ENCODE data around the gene VWC2.

VWC2 gene

GRCh38 chr7:49892481-49892880, 119.0 kb downstream of the VWC2 start:
- ATAC-seq (replicated peaks) = no peak
- no peaks in the 10 kb centered on the region for H3K4me1 Mint-ChIP-seq

GRCh38 chr7:49893131-49893530, 119.7 kb downstream of the VWC2 start:
- H3K9me3 Mint-ChIP-seq = peaks cover 0 to 7% of the 10 kb centered on the region in 2 donors
- H3K27ac Mint-ChIP-seq = no peak overlapping the region
- peaks cover 0 to 6% of the 10 kb centered on the region in 2 donors for H3K27me3 Mint-ChIP-seq
- no peak overlapping the region for H3K4me3 Mint-ChIP-seq
- no peaks in the 10 kb centered on the region for H3K4me1 Mint-ChIP-seq
- ATAC-seq (replicated peaks) (no peak), DNase-seq (no peak)
- no peaks in the 10 kb centered on the region for H3K36me3 Mint-ChIP-seq

More at GRCh38 chr7:49892481-49892880, 119.0 kb downstream of the VWC2 start:
- Mint-ChIP-seq H3K27ac (no peak overlapping the region), H3K36me3 (no peaks in the 10 kb centered on the region), H3K27me3 (peaks cover 0 to 6% of the 10 kb centered on the region in 2 donors), H3K4me3 (no peak overlapping the region), H3K9me3 (peaks cover 0 to 7% of the 10 kb centered on the region in 2 donors)
- DNase-seq = no peak

DNA sequence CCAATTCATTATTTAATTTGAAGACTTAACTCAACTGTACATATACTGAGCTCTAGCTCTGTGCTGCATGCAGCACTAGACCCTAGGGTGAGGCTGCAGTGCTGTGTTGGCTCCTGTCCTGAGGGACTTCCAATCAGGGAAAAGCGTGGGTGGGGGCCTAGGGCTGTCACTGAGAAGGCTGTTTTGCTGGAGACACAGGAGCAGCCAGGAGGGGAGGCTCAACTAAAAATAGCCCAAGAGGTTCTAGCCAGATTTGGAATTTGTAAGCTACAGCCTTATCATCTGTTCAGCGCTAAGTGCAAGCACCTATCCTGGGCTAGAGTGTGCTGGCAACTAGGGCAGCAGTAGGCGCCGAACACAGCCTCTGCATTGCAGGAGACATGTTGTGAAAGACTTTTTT, 121.1 kb downstream of the VWC2 start:
- DNase-seq (no peak), ATAC-seq (replicated peaks) (no peak)
- no peak overlapping the region for H3K4me3 Mint-ChIP-seq
- peaks cover 0 to 7% of the 10 kb centered on the region in 2 donors for H3K9me3 Mint-ChIP-seq
- no peaks in the 10 kb centered on the region for H3K36me3 Mint-ChIP-seq
- H3K27me3 Mint-ChIP-seq = peaks cover 0 to 6% of the 10 kb centered on the region in 2 donors
- no peaks in the 10 kb centered on the region for H3K4me1 Mint-ChIP-seq
- no peak overlapping the region for H3K27ac Mint-ChIP-seq

DNA sequence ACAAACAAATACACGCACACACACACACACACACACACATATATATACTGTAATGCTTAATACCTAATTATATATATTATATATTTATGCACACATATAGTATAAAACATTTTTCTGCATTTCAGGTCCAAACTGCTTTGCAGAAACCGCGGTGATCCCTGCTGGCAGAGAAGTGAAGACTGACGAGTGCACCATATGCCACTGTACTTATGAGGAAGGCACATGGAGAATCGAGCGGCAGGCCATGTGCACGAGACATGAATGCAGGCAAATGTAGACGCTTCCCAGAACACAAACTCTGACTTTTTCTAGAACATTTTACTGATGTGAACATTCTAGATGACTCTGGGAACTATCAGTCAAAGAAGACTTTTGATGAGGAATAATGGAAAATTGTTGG, 138.5 kb downstream of the VWC2 start:
- DNase-seq (no peak), ATAC-seq (replicated peaks) (no peak)
- Mint-ChIP-seq H3K27ac (no peak overlapping the region), H3K36me3 (no peaks in the 10 kb centered on the region), H3K9me3 (peaks cover 0 to 4% of the 10 kb centered on the region in 2 donors), H3K27me3 (peaks cover 0 to 7% of the 10 kb centered on the region in 2 donors), H3K4me1 (no peaks in the 10 kb centered on the region), H3K4me3 (no peak overlapping the region)

DNA sequence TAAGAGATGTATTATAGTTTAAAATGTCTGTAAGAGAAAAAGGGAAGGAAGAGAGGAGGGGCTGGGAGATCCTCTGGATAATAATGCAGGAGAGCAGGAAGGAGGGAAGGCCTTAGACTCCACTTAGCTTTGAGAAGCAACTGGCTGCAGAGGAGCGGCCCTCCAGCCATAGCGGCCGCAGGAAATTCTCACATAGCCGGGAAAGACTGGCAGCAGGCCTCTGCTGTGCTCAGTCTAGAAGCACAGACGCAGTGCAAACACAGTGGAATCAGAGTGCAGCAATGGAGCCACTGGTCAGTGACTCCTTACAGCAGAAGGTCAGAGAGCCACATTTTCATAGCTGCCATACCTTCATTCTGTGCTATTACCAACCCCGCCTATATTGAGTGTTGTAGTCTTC, 153.3 kb downstream of the VWC2 start:
- Mint-ChIP-seq H3K36me3 (peaks cover 0 to 3% of the 10 kb centered on the region in 2 donors), H3K4me3 (no peak overlapping the region), H3K27ac (no peak overlapping the region), H3K27me3 (no peaks in the 10 kb centered on the region), H3K9me3 (peaks cover under 1 to 11% of the 10 kb centered on the region in 2 donors), H3K4me1 (no peaks in the 10 kb centered on the region)
- ATAC-seq (replicated peaks) (no peak), DNase-seq (no peak)

DNA sequence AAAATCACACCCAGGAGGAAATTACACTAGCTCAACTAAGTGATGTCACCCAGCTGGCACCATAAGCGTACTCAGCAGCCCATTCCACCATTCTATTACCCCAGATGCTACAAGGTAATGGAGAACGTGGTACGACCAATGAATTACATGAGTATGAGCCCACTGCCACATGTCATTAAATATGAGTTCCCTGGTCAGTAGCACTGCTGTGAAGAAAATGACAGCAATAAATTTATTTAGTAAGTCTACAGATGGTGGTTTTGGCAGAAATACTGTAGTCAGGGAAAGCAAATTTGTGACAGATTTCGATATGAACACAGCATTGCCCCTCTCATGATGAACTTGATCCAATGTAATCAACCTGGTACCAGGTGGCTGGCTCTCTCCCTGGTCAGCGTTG, 154.2 kb downstream of the VWC2 start:
- no peaks in the 10 kb centered on the region for H3K4me1 Mint-ChIP-seq
- H3K27me3 Mint-ChIP-seq = no peaks in the 10 kb centered on the region
- H3K4me3 Mint-ChIP-seq = no peak overlapping the region
- DNase-seq (no peak), ATAC-seq (replicated peaks) (no peak)
- H3K9me3 Mint-ChIP-seq = peaks cover 8 to 16% of the 10 kb centered on the region in 2 donors
- no peak overlapping the region for H3K27ac Mint-ChIP-seq
- H3K36me3 Mint-ChIP-seq = peaks cover 0 to 3% of the 10 kb centered on the region in 2 donors

DNA sequence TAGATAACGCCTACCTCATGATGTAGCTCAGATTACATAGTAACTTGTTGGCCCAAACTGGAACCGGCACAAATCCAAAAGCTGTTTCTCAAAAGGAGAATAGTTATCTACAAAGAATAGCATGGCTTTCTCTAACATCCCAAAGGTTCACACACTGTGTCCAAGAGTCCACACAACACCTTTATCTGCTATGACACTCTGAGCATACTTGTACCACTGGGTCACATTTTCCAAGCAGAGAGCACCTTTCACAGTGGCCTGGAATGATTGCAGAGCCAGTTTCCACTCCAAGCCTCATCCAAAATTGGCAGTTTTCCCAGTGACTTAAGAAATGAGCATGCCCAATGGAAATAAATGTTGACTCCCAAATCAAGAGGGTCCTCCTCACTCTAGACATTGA, 155.3 kb downstream of the VWC2 start:
- no peaks in the 10 kb centered on the region for H3K4me1 Mint-ChIP-seq
- H3K27ac Mint-ChIP-seq = no peak overlapping the region
- peaks cover 0 to 3% of the 10 kb centered on the region in 2 donors for H3K36me3 Mint-ChIP-seq
- H3K27me3 Mint-ChIP-seq = no peaks in the 10 kb centered on the region
- H3K9me3 Mint-ChIP-seq = peaks cover 11 to 17% of the 10 kb centered on the region in 2 donors
- no peak overlapping the region for H3K4me3 Mint-ChIP-seq
- DNase-seq (no peak), ATAC-seq (replicated peaks) (no peak)

GRCh38 chr7:49931627-49932026, 158.2 kb downstream of the VWC2 start:
- H3K27ac Mint-ChIP-seq = no peak overlapping the region
- H3K27me3 Mint-ChIP-seq = no peaks in the 10 kb centered on the region
- no peak overlapping the region for H3K4me3 Mint-ChIP-seq
- DNase-seq (no peak), ATAC-seq (replicated peaks) (no peak)
- H3K4me1 Mint-ChIP-seq = no peaks in the 10 kb centered on the region
- H3K36me3 Mint-ChIP-seq = peaks cover 0 to 3% of the 10 kb centered on the region in 2 donors
- H3K9me3 Mint-ChIP-seq = peaks cover 11 to 20% of the 10 kb centered on the region in 2 donors

DNA sequence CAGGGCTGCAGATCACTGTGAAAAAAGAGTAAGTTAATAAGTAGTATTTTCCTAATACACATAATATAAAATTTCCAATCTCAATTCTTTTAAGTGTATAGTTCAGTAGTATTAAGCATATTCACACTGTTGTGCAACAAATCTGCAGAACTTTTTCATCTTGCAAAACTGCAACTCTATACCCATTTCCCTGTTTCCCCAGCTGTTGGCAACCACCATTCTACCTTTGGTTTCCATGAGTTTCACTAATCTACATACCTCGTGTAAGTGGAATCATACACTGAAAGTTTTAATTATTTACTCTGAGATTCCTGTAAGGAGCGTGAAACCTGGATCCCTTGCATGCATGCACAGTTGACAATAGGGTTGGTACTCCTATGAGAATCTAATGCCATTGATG, 164.2 kb downstream of the VWC2 start:
- Mint-ChIP-seq H3K27me3 (no peaks in the 10 kb centered on the region), H3K27ac (no peak overlapping the region), H3K4me1 (no peaks in the 10 kb centered on the region), H3K4me3 (no peak overlapping the region), H3K9me3 (peaks cover 13 to 14% of the 10 kb centered on the region in 2 donors), H3K36me3 (no peaks in the 10 kb centered on the region)
- no peak for ATAC-seq (replicated peaks)
- no peak for DNase-seq

Data from stimulated activated naive B cell treated with anti-CD40 and anti-IgM and Interleukin-4, amounts not matched to agents 10 μg/mL and 1 μg/mL and 100 μg/mL, for 72 hours (primary cell).